NCI-H1694 (cell line): Measurements from ENCODE around the gene SORCS2.

ENCODE experiments used
- DNase-seq: peaks from one replicate; lab custom pipeline; 2025; lab: John Stamatoyannopoulos, UW

Gene SORCS2

GRCh38 chr4:7186031-7186430 lies 6.3 kb upstream of the SORCS2 start:
- peak; percentile 16 for DNase-seq

GRCh38 chr4:7186516-7187167 lies 5.7 kb upstream of the SORCS2 start:
- no peak for DNase-seq

- no peak for DNase-seq
Observed at GRCh38 chr4:7187168-7187535, 5.2 kb upstream of the SORCS2 start.

GRCh38 chr4:7187691-7188090 lies 4.6 kb upstream of the SORCS2 start:
- DNase-seq, result no peak

- DNase-seq, result no peak
Observed at GRCh38 chr4:7189066-7189465, 3.3 kb upstream of the SORCS2 start.

GRCh38 chr4:7189475-7190277 lies 2.7 kb upstream of the SORCS2 start:
- DNase-seq, result no peak

- DNase-seq, result no peak
Observed at GRCh38 chr4:7190278-7190594, 2.1 kb upstream of the SORCS2 start.

GRCh38 chr4:7190691-7191545 lies 1.4 kb upstream of the SORCS2 start:
- DNase-seq, result no peak

GRCh38 chr4:7191546-7192251 lies 639 bp upstream of the SORCS2 start:
- no peak for DNase-seq

- DNase-seq, result peak; percentile 28
Observed at GRCh38 chr4:7193030-7193958, 956 bp downstream of the SORCS2 start.

- DNase-seq, result peak; percentile 39
Observed at GRCh38 chr4:7194251-7195140, 2.2 kb downstream of the SORCS2 start.

GRCh38 chr4:7195141-7195515 lies 2.8 kb downstream of the SORCS2 start:
- DNase-seq, result no peak

GRCh38 chr4:7195546-7196287 lies 3.4 kb downstream of the SORCS2 start:
- no peak for DNase-seq

GRCh38 chr4:7196288-7196651 lies 3.9 kb downstream of the SORCS2 start:
- no peak for DNase-seq

- no peak for DNase-seq
Observed at GRCh38 chr4:7196736-7197135, 4.4 kb downstream of the SORCS2 start.

- no peak for DNase-seq
Observed at GRCh38 chr4:7197910-7198309, 5.6 kb downstream of the SORCS2 start.

GRCh38 chr4:7198440-7199128 lies 6.2 kb downstream of the SORCS2 start:
- DNase-seq, result no peak

- no peak for DNase-seq
Observed at GRCh38 chr4:7199129-7199725, 6.9 kb downstream of the SORCS2 start.
